ENCODE data around the gene ACAA1.
"Not testable (repeated sequence)": the region's sequence is repeated elsewhere in the genome, so short reads cannot be mapped to it uniquely, and the experiment has no call there.

ACAA1 gene

DNA sequence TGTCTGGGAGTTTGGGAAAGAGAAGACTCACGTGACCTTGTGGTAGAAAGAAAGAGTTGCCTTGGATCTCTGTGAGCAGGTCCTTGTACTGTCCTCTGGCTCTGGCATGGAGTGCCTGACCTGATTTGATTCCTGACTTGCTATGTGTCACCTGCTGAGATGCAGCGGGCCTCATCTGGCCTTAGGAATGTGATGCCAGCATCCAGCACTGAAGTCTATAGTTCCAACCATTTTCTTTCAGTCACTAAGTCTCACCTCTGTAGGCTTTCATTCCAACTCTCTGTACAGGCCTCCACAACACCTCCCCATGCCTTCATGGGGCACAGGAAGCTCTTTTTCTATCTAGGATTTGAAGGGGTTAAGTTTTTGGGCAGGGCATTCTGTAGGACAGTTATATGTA is 16.3 kb upstream of the ACAA1 start:
- DNase-seq = no peak

DNA sequence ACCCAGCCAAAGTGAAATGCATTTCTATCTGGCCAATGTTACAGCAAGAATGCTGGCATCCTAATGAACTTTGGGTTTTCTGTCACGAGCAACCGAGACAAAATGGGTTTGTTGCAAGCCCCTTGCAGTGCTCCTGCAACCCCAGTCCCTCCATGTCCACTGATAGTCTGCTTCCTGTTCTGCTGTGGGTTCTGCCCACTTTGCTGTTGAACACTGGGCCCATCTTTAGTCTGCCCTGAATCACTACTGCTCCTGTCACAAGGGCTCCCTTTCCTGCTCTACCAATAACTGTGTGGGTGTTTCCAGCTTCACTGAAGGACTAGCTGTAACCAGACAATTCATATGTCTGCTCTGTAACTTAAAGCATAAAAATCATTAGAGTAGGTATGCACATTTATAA is 15.7 kb upstream of the ACAA1 start:
- DNase-seq = no peak

DNA sequence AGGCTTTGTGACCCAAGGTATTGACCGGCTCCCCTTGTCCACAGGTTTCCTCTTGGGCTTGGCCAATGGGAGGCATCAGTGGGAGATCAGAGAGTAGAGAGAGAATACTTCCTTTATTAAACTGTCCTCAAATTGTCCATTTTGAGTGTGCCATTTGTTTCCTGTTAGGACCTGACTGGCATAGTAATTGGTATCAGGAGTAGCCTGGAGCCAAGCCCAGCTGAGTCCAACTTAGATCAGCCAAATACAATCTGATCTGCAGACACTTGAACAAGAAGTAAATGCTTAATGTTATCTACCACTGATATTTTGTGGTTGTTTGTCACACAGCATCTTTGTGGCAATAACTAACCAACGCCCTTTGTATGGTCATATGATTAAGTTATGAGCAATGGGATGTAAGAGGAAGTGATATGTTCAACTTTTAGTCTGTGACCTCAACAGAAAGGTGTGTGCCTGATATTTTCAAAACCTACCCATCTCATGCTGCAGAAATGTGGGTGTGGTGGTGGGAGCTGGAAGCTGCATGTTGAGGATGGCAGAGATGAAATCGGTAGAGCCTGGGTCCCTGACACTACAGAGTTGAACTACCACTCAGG is 14.8 kb upstream of the ACAA1 start:
- no peak for DNase-seq

DNA sequence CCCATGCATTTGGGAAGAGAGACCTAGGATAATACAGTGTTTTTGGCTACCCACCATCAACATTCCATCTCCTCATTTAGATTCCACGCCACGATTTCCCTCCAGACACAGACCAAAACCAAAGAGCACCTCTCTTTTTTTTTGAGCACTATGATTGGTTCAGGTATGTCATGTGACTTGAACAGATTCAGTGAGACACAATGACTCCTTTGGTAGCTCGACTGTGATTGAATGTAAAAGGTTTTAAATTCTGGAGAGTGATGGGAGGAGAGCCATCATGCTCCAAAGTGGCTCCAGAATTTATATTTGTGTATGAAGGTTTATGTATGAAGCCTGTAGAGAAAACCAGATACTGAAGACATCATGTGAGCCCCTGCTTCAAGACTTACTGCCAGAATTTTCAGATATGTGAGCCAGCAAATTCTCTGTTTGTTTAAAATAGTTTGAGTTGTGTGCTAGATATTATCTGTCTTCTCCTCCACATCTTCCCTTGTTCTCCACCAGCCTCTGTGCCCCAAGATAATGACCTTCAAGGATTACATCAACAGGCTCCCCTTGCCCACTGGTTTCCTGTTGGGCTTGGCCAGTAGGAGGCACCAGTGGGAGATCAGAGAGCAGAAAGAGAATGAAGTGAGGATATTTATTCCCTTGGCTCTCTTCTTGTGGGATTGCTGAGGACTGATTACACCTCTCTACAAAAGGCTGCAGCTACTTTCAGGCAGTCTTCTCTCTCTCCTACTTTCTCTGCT is 14.0 kb upstream of the ACAA1 start:
- no peak for DNase-seq

DNA sequence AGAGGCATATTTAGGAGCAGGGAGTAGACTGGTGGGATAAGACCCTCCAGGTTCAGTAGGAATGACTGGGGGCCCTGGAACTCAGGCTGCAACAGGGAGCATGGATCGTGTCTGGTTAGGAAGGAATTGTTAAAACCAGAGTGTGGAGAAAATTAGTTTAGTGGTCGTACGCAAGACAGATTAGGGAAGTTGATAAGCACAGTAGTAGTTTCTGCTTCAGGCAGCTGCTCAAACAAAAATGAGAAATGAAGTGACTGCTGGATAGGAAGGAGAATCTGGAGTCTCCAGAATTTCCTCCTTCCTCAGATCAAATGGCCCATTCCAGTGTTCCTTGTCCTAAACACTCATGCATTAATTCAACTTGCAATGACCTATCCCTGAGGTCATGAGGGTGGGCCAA is 12.8 kb upstream of the ACAA1 start:
- DNase-seq = no peak

DNA sequence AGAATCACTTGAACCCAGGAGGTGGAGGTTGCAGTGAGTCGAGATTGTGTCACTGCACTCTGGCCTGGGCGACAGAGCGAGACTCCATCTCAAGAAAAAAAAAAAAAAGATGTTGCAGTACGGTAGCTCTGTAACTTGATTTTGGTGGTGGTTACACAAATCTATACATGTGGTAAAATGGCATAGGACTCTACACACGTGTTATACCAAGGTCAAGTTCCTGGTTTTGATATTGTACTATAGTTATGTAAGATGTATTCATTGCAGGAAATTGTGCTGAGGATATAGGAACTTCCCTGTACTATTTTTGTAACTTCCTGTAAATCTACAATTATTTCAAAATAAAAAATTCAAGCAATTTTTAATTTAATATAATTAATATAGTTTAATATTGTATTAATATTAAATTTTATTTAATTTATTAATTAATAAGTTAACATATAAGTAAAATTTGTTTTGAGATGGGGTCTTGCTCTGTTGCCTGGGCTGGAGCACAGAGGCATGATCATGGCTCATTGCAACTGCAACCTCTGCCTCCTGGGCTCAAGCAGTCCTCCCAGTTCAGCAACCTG is 11.5 kb upstream of the ACAA1 start:
- DNase-seq = no peak

DNA sequence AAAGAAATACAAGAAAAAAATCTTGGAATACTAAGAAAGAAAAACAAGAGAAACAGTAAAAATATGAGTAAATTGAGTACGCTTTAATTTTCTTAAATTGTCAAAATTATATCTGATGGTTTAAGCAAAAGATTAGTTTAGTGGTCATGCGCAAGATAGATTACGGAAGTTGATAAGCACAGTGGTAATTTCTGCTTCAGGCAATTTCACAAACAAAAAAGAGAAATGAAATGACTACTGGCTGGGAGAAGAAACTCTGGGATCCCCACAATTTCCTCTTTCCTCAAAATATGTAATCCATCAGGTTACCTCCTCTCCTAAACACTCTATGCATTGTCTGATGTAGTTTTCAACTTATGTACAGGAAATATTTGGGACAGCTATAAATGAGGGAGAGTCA is 10.5 kb upstream of the ACAA1 start:
- no peak for DNase-seq

DNA sequence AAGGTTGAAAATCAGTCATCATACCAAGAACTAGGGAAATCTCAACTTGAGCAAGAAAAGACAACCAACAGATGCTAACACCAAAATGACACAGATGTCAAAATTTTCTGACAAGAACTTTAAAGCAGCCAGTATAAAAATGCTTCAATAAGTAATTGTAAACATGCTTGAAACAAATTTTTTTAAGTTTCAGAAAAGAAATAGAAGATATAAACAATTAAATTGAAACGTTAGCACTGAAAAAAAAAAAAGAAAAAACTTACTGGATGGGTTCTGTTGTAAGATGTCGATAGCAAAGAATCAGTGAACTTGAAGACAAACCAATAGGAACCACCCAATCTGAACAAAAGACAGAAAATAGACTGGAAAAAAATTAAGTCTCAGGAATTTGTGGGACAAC is 9.6 kb upstream of the ACAA1 start:
- DNase-seq = no peak

DNA sequence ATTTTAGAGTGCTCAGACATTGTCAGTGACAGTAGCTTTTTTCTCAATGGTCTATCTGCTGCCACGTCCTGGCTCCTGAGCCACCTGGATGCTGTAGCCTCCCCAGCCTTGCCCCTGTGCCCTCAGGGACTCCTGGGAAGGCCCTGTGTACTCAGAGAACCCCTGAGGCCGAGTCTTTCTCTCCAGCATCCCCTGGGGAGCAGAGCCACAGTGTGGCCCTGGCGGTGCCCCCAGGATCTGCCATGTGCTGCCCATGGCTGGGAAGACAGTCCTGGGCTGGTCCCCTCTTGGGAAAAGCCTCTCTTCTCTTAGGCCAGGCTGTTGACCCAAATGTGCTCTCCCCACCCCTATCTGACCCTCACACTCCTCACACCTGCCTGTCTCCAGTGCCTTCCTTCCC is 6.6 kb upstream of the ACAA1 start:
- no peak for DNase-seq

DNA sequence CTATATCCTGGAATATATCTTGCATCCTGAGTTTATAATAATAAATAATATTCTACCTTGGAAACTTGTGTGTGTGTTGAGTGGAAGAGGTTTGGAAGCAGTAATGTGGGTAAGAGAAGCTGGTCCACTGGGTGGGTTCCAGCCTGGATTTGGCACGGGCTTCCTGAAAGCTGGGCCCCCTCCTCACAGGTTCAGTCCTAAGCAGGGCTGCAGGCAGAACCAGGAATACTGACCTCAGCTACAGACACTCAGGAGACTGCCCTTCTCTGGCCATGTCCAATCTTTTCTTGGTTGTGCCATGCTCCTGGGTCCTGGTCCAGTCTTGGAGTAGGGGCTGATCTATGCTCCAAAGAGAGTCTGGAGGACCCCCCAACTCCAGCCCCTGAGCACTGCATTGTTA is 6.0 kb upstream of the ACAA1 start:
- no peak for DNase-seq

DNA sequence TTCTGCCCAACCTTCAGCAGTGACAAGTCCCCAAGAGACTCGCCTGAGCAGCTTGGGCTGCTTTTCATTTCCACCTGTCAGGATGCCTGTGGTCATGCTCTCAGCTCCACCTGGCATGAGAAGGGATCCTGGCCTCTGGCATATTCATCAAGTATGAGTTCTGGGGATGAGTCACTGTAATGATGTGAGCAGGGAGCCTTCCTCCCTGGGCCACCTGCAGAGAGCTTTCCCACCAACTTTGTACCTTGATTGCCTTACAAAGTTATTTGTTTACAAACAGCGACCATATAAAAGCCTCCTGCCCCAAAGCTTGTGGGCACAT is 5.0 kb upstream of the ACAA1 start:
- DNase-seq = no peak

DNA sequence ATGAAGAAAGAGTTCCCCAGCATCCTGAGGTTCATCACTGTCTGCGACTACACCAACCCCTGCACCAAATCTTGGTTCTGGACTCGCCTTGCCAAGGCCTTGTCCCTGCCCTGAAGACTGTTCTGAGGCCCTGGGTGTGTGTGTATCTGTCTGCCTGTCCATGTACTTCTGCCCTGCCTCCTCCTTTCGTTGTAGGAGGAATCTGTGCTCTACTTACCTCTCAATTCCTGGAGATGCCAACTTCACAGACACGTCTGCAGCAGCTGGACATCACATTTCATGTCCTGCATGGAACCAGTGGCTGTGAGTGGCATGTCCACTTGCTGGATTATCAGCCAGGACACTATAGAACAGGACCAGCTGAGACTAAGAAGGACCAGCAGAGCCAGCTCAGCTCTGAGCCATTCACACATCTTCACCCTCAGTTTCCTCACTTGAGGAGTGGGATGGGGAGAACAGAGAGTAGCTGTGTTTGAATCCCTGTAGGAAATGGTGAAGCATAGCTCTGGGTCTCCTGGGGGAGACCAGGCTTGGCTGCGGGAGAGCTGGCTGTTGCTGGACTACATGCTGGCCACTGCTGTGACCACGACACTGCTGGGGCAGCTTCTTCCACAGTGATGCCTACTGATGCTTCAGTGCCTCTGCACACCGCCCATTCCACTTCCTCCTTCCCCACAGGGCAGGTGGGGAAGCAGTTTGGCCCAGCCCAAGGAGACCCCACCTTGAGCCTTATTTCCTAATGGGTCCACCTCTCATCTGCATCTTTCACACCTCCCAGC is 4.4 kb upstream of the ACAA1 start:
- DNase-seq = no peak

DNA sequence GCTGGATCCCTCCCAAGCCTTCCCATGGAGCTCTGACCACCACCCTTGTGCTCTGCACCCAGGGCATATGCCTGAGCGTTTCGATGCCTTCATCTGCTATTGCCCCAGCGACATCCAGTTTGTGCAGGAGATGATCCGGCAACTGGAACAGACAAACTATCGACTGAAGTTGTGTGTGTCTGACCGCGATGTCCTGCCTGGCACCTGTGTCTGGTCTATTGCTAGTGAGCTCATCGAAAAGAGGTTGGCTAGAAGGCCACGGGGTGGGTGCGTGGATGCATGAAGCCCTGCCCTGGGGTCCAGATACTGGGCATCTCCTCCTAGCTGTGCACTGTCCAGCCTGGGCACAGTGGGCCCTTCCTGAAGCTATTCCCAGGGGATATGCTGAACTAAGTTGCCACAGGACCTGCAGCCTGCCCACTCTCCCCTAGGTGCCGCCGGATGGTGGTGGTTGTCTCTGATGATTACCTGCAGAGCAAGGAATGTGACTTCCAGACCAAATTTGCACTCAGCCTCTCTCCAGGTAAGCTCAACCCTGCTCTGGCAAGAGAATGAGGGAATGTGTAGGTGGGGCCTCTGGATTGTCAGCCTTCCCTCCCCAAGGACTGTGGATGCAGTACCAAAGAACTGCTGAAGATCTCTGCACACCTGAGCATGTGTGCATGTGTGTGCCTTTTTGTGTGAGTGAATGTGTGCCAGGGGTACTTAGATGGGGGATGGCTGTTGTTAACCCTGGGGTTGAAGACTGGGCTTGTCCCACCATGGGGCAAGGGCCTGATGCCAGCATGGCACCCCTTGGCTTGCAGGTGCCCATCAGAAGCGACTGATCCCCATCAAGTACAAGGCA is 3.6 kb upstream of the ACAA1 start:
- no peak for DNase-seq

DNA sequence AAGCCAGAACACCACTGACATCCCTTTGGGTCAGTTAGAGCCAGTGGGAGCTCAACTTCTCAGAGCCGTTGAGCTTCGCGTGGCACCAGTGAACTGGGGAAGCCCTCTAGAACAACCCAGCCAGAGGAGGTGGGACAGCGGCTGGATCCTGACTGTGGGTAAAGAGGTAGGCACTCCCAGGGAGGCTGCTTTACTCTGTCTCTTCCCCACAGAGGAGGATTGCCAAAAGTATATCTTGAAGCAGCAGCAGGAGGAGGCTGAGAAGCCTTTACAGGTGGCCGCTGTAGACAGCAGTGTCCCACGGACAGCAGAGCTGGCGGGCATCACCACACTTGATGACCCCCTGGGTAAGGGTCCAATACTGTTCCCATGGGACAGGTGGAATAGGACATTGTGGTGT is 2.7 kb upstream of the ACAA1 start:
- no peak for DNase-seq

DNA sequence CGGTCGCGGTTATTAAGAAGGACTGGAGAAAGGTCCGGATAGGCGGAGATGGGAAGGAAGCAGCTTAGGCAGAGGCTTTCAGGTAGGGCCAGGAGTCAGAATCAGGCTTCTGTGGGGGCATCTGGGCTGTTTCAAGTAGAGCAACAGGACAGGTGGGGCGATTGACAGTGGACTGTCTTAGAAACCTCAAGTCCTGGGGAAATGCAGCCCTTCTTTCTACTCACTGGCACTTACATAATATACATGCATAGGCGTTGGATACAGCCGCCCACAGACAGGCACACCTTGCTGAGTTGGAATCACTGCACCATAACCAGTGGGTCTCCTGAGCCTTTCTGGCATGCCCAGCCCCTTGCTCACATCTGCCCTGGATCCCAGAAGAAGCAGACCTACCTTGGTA is 2.3 kb upstream of the ACAA1 start:
- no peak for DNase-seq

DNA sequence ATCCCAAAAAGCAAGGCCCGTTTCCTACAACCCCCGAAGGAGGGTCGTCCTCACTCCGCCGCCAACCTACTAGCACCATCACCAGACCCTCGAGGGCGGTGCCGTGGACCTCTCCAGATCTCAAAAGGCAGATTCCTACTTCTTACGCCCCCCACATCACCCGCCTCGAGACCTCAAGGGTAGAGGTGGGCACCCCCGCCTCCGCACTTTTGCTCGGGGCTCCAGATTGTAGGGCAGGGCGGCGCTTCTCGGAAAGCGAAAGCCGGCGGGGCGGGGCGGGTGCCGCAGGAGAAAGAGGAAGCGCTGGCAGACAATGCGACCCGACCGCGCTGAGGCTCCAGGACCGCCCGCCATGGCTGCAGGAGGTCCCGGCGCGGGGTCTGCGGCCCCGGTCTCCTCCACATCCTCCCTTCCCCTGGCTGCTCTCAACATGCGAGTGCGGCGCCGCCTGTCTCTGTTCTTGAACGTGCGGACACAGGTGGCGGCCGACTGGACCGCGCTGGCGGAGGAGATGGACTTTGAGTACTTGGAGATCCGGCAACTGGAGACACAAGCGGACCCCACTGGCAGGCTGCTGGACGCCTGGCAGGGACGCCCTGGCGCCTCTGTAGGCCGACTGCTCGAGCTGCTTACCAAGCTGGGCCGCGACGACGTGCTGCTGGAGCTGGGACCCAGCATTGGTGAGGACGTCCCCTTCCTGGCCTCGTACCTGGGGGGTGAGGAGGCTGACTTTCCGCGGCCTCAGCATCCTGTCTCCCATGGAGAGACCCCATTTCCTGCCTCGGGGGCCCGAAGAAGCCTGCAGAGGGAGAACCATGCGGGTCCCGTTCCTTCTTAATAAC is 1.6 kb upstream of the ACAA1 start, which contains the start of gene MYD88:
Gene MYD88 (plus strand): TSS at position 313 of the 842 bp plus-strand sequence. CDS start 40 bp downstream, at position 353.
- no peak for DNase-seq

DNA sequence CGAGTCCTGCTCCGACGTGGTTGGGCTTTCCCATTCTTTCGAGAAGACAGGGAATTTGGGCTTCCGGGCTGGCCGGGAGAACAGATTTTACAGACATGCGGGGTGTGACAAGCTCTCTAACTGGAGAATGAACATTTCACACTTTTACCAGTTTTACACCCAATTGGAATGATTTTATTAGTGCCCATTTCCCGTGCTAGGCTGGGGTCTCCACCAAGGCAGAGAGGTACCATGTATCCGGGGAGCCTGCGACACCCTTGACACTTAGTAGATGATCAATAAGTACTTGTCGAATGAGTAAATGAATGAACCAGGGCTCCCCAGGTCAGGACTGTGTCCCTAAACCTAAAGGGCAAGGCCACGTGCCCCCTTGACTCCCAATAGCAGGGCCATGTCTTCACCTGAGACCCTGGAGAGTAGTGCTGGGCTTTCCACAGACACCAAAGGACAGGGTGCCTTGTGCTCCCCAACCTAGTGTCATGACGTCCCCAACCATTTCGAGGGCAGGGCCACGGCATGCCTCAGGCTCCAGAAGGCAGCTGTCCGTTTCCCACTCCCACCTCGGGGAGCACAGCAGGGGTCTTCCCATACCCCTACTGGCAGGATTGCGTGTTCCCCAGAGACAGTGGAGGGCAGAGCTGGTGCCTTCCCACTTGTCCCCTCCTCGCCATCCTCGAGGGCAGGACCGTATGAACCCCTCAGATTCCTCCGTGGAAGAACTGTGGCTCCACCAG is 855 bp upstream of the ACAA1 start:
- no peak for DNase-seq

DNA sequence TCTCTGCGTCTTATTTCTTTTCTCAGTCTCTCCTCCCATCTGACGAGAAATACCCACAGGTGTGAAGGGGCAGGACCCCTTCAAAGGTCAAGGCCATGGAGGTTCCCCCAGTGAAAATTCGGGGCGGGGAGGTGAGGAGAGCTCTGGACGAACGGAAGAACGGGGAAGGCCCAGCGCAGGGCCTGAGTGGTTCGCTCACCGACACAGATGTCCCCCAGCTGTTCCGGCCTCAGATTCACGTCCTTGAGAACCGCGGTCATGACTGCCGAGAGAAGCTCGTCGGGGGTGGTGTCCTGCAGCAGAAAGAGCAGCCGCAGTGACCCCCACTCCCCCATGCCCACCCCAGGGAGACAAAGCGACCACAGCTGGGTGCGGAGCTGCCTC is 542 bp downstream of the ACAA1 start:
- DNase-seq = no peak

DNA sequence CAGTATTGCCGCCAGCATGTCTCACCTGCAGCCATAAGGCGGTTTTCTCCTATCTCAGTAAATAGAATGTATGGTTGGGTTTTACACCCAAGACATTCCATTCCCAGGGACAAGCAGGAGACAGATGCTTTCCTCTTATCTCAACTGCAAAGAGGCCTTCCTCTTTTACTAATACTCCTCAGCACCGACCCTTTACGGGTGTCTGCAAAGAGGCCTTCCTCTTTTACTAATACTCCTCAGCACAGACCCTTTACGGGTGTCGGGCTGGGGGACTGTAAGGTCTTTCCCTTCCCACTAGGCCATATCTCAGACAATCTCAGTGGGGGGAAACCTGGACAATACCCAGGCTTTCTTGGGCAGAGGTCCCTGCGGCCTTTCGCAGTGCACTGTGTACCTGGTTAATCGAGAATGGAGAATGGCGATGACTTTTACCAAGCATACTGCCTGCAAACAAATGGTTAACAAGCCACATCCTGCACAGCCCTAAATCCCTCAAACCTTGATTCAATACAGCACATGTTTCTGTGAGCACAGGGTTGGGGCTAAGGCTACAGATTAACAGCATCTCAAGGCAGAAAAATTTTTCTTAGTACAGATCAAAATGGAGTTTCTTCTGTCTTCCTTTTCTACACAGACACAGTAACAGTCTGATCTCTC is 1.2 kb downstream of the ACAA1 start:
- not testable (repeated sequence) for DNase-seq

DNA sequence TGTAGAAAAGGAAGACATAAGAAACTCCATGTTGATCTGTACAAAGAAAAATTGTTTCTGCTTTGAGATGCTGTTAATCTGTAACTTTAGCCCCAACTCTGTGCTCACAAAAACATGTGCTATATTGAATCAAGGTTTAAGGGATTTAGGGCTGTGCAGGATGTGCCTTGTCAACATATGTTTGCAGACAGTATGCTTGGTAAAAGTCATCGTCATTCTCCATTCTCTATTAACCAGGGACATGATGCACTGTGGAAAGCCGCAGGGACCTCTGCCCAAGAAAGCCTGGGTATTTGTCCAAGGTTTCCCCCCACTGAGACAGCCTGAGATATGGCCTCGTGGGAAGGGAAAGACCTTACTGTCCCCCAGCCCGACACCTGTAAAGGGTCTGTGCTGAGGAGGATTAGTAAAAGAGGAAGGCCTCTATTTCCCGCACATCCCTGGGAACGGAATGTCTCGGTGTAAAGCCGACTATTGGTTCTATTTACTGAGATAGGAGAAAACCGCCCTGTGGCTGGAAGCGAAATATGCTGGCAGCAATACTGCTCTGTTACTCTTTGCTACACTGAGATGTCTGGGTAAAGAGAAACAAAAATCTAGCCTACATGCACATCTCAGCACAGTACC is 2.3 kb downstream of the ACAA1 start:
- DNase-seq = not testable (repeated sequence)
